Ovary (tissue), 9 donors: ENCODE measurements around the gene NT5C2. TPM values are rescaled to one million over a fixed set of nuclear protein-coding genes. Genes with fewer than 3 reads are reported as not detected.

Source experiments
- DNase-seq, 5 donors: peaks; one replicate each; pipeline ENCODE4 v3.0.0-alpha.2; 2019 to 2020
- H3K27ac ChIP-seq, 2 donors: fragments of 200-600 bp; one replicate each; pipeline versions ENCODE4 v1.5.1 to v1.8.0; 2019 to 2022
- H3K27me3 ChIP-seq: fragments of 200-600 bp; one replicate; pipeline ENCODE4 v1.8.0; 2022
- H3K36me3 ChIP-seq: fragments of 200-600 bp; sonication (generic); one replicate; pipeline ENCODE4 v1.5.1; 2019
- H3K4me1 ChIP-seq: one replicate; pipeline ENCODE4 v1.8.1; 2013; ENCODE audit warnings: mild to moderate bottlenecking, moderate library complexity; ENCODE audit not compliant: insufficient read depth
- H3K4me3 ChIP-seq: fragments of 200-600 bp; sonication (generic); one replicate; pipeline ENCODE4 v1.5.1; 2017
- H3K9me3 ChIP-seq, 2 donors: fragments of 200-600 bp in 1 of 2; sonication (generic) in 1 of 2; one replicate each; pipeline versions ENCODE4 v1.5.1 to v1.8.1; 2013 to 2019; ENCODE audit warnings: mild to moderate bottlenecking in 1 of 2, moderate library complexity in 1 of 2
- EP300 ChIP-seq: sonication (generic); formaldehyde crosslinking; IDR thresholded peaks from one replicate; pipeline ENCODE4 v1.6.1; 2017; ENCODE audit warnings: antibody characterized with exemption
- POLR2A ChIP-seq: fragments of 450-650 bp; IDR thresholded peaks from one replicate; pipeline ENCODE4 v1.6.1; 2017; ENCODE audit warnings: antibody characterized with exemption, mild to moderate bottlenecking, moderate library complexity
- WGBS, 3 donors: extraction: QIAGEN DNeasy Blood & Tissue Kit in 1 of 3; methylation state at CpG; one replicate each; pipeline versions ENCODE4 v1.1.5 to v1.1.7; 2013 to 2017; 5-methylcytosine and 5-hydroxymethylcytosine counted together
- intact Hi-C, 4 donors: fragments of 100-400 bp; cut with DNase I; formaldehyde crosslinking; loops; one replicate each; pipeline versions ENCODE4 v1.11.0 to v1.15.1; 2022 to 2023
- polyA plus RNA-seq, 2 donors: library from polyadenylated mRNA; stranded (reverse); fragments of 200-250 nt in 1 of 2; fragments of 350-450 nt in 1 of 2; fragmentation: Illumina TruSeq in 1 of 2; extraction: RNeasy Lipid Tissue Mini Kit (QIAGEN cat#74804) in 1 of 2; gene quantifications; one replicate each; pipeline ENCODE4 v1.2.3, GENCODE V29; 2013 to 2014
- total RNA-seq, 7 donors: library from RNA; depleted of rRNA in 2 of 7; stranded (reverse); fragments of >200 nt in 2 of 7; fragmentation: NEBNext Ultra II Directional in 3 of 7; extraction: Animal tissue kit (Norgen Biotek cat#: 25700) in 3 of 7; gene quantifications; one replicate each; pipeline versions ENCODE4 v1.1.0 to v1.2.4, GENCODE V29; 2016 to 2023
- TF ChIP-seq, protein P1 (sequence below), 3 donors: fragments of 450-650 bp in 2 of 3; fragments of 200-600 bp in 1 of 3; IDR thresholded peaks; one replicate each; pipeline versions ENCODE4 v1.5.1 to v1.8.0; 2016 to 2022; ENCODE audit warnings: antibody characterized with exemption in 3 of 3, mild to moderate bottlenecking in 1 of 3
- donor health status: DM: no; HTN: no; CAD: no; lungs with moderate emphysema.
- donor health status: DM: no; HTN: no; CAD: no.
- donor health status: Bipolar disorder and iron deficiency.
- donor health status: DM: yes; HTN: yes; CAD: no.
- donor health status: DM: no; HTN: no; CAD: no.
- donor health status: DM: yes; HTN: yes; CAD: no.

Gene NT5C2
- total and polyA plus RNA-seq, 9 donors, result 49.1 to 92.3 (median 62.0) TPM

DNA sequence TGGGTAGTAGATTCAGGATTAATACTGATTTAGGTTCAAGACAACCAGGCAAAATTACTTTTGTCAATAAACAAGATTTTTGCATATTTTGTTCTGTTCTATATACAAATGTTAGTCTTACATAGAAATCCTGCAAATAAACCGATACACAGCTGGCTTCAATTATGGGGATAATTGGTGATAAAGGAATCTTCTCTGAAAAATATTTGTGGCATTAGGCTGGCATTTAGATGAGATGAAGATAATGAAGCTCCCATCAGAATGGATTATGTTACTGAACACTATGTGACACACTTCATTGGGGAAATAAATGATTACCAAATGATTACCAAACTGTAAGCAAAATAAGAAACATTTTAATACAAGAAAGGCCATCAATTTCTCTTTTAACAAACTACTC, 65.8 kb downstream of the NT5C2 start:
- no peak for DNase-seq
- Histone ChIP-seq H3K27ac (no peak overlapping the region), H3K4me3 (no peak overlapping the region), H3K4me1 (peaks cover 1% of the 10 kb centered on the region), H3K9me3 (no peaks in the 10 kb centered on the region), H3K27me3 (no peaks in the 10 kb centered on the region), H3K36me3 (no peaks in the 10 kb centered on the region)
- WGBS, 3 donors, result 92 to 96% (median 94%) methylated on average over 1 of the region's 1 CpG
- no peak for TF ChIP-seq EP300
- intact Hi-C loops, result no loop called here

DNA sequence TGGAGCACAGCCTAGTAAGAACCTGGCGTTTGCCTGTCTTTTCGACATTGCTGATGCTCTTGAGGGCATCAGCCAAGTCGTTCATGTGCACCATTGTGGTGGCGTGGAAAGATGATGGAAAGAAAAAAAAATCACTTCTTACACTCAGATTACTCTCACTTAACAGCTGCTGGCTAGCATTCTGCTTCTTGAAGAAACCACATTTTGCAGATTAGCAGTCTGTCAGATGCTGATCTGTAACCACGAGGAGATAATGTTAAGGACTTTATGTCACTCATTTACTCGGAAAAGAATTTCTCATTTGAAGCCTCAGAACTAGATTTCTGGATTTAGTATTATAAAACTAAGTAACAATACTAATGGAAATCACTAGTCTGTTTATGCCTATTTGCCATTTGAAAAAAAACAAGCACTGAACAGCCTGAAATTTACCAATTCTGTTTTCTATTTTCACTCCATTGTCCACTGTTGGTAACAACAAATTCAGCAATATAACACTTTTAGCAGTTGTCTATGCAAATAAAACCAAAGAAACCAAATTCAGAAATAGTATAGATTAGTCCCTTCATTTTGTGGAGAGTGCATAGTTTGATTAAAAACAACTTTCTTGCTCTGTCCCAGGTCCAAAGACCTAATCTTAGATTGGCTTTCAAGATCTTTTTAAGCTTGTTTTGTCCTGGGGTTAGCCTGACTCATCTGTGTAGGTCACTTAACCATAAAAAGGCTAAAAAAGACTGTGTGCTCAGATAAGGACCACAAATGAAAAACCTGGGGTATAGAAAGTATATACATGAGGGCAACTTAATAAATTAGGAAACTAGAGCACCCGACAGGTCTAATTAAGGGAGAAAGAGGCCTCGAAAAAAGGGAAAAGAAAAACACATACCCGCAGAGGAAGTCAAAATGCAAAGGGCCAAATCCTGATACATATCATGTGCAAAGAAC, 67.5 kb downstream of the NT5C2 start:
- no peak for DNase-seq
- Histone ChIP-seq H3K9me3 (no peaks in the 10 kb centered on the region), H3K36me3 (no peaks in the 10 kb centered on the region), H3K27ac (no peak overlapping the region), H3K4me1 (peaks cover 1% of the 10 kb centered on the region), H3K4me3 (no peak overlapping the region), H3K27me3 (no peaks in the 10 kb centered on the region)
- WGBS, 3 donors, result 74 to 80% (median 77%) methylated on average over 9 of the region's 9 CpGs
- intact Hi-C loops, result no loop called here
- TF ChIP-seq, protein P1, sequence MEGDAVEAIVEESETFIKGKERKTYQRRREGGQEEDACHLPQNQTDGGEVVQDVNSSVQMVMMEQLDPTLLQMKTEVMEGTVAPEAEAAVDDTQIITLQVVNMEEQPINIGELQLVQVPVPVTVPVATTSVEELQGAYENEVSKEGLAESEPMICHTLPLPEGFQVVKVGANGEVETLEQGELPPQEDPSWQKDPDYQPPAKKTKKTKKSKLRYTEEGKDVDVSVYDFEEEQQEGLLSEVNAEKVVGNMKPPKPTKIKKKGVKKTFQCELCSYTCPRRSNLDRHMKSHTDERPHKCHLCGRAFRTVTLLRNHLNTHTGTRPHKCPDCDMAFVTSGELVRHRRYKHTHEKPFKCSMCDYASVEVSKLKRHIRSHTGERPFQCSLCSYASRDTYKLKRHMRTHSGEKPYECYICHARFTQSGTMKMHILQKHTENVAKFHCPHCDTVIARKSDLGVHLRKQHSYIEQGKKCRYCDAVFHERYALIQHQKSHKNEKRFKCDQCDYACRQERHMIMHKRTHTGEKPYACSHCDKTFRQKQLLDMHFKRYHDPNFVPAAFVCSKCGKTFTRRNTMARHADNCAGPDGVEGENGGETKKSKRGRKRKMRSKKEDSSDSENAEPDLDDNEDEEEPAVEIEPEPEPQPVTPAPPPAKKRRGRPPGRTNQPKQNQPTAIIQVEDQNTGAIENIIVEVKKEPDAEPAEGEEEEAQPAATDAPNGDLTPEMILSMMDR (IDR thresholded peaks at IDR 0.05), result no peak
- TF ChIP-seq POLR2A (no peak), EP300 (no peak)

DNA sequence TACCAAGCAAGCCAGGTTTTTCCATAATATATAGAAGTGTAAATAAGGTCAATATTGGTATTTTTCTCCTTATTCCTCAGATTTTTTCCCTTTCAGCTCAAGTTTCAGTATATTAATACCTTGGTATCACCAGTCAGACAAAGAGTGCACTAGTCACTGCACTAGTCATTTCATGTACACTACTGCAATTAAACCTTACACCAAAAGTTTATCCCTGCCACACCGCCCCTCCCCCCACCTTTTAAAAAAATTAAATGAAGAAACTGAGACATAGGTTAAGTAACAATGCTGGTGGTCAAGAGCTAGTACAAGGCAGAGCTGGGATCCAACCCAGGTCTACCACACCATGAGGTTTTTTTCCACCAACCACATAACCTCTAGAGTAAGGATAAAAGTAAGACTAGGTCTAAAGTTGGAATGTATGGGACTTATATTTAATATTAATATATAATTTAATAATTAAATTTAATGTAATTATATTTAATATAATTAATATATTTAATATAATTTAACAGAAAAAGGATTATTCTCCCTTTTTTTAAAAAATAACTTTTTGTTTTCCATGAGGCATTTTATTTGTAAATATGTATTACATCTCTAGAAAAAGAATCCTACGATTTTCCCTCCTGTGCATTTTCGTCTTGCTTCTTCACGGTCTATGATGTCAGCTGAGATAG, 68.5 kb downstream of the NT5C2 start:
- no peak for DNase-seq
- H3K9me3 ChIP-seq, result no peaks in the 10 kb centered on the region
- H3K4me1 ChIP-seq, result peaks cover 1% of the 10 kb centered on the region
- 96 to 98% (median 96%) methylated on average over 4 of the region's 4 CpGs for WGBS, 3 donors
- H3K27me3 ChIP-seq, result no peaks in the 10 kb centered on the region
- TF ChIP-seq EP300 (no peak), POLR2A (no peak)
- TF ChIP-seq, protein P1 (IDR thresholded peaks at IDR 0.05), result no peak
- H3K4me3 ChIP-seq, result no peak overlapping the region
- H3K27ac ChIP-seq, result no peak overlapping the region
- H3K36me3 ChIP-seq, result no peaks in the 10 kb centered on the region
- intact Hi-C loops, result no loop called here

DNA sequence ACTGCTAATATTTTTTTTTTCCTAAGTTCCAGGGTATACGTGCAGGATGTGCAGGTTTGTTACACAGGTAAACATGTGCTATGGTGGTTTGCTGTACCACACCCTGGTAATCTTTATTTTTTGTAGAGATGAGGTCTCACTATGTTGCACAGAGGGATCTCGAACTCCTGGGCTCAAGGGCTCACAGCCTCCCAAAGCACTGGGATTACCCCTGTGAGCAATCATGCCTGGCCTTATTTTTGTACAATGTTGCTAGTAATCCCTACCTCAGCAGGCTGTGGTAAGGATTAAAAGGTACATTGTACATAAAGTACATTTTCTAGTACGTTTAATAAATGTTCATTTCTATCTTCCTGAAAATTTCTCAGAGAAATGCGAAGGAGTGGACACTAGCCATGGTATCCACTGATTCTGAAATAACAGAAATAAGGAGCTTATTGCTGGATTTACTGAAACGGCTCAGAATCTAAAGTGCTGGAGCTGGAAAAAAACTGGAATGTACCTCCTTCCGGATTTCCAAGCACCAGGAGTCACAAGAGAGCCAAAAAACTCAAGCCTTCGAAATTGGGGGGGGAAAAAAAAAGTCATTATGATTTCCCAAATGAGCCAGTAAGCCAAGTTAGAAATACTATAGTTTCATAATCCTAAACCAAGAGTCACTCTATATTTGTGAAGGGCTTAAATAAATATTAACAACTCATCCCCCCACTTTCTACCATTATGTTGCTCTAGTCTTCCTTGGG, 69.6 kb downstream of the NT5C2 start:
- no peaks in the 10 kb centered on the region for H3K36me3 ChIP-seq
- H3K4me1 ChIP-seq, result peaks cover 1% of the 10 kb centered on the region
- no peak overlapping the region for H3K4me3 ChIP-seq
- intact Hi-C loops, result no loop called here
- no peaks in the 10 kb centered on the region for H3K9me3 ChIP-seq
- H3K27ac ChIP-seq, result no peak overlapping the region
- WGBS, 3 donors, result 41 to 50% (median 46%) methylated on average over 7 of the region's 7 CpGs
- DNase-seq, result no peak
- H3K27me3 ChIP-seq, result no peaks in the 10 kb centered on the region
- TF ChIP-seq POLR2A (no peak), EP300 (no peak)
- TF ChIP-seq, protein P1 (IDR thresholded peaks at IDR 0.05), result no peak
